Measurements from ENCODE around the gene CAMKK2.

- no peak for TF ChIP-seq CTCF (IDR thresholded peaks at IDR 0.05)
- no peak for TF ChIP-seq EP300 (IDR thresholded peaks at IDR 0.05)
- TF ChIP-seq POLR2A (IDR thresholded peaks at IDR 0.05) = no peak
Observed at GRCh38 chr12:121224591-121224990, 71.9 kb downstream of the CAMKK2 start.
